Activated naive CD8-positive, alpha-beta T cell (primary cell): ENCODE data around the gene POLR3H.

ENCODE experiments used
- H3K27ac Mint-ChIP-seq: one replicate; pipeline ENCODE4 v1.8.0; 2021; ENCODE audit warnings: mixed read lengths
- H3K27me3 Mint-ChIP-seq: one replicate; pipeline ENCODE4 v1.8.0; 2021; ENCODE audit warnings: mixed read lengths
- H3K36me3 Mint-ChIP-seq: one replicate; pipeline ENCODE4 v1.8.0; 2021; ENCODE audit warnings: mixed read lengths
- H3K4me1 Mint-ChIP-seq: one replicate; pipeline ENCODE4 v1.8.0; 2021; ENCODE audit warnings: low read depth, mixed read lengths
- H3K4me3 Mint-ChIP-seq: one replicate; pipeline ENCODE4 v1.8.0; 2021; ENCODE audit warnings: mild to moderate bottlenecking, mixed read lengths
- H3K9me3 Mint-ChIP-seq: one replicate; pipeline ENCODE4 v1.8.0; 2021; ENCODE audit warnings: low read depth, mixed read lengths

POLR3H gene

DNA sequence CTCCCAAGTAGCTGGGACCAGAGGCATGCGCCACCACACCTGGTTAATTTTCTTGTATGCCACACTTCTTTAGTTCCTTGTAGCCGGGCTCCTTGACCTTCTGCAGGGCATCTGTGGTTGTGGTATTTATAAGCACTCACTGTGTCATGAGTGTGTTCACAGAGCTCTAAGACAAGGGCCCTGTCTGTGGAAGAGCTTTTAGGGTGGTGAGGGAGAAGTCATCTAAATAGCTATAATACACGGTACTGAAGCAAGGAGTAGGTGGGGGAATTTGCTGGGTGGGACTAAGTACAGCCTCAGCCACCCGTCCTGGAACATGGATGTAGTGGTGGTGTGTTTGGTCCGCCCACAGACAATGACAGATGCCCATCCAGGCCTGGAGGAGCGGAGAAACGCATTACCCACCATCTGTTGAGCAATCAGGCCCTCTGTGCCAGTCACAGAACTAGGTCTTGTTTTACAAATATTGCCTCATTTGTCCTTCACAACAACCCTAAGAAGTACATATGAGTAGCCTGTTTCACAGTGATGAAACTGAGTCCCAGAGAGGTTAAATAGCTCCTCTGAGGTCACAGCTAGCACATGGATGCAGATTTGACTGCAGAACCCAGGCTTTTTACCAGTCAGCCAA is 65.3 kb downstream of the POLR3H start:
- Mint-ChIP-seq H3K4me3 (no peak overlapping the region), H3K4me1 (peaks cover 26% of the 10 kb centered on the region), H3K36me3 (no peaks in the 10 kb centered on the region), H3K27ac (no peak overlapping the region), H3K27me3 (no peaks in the 10 kb centered on the region), H3K9me3 (no peaks in the 10 kb centered on the region)

DNA sequence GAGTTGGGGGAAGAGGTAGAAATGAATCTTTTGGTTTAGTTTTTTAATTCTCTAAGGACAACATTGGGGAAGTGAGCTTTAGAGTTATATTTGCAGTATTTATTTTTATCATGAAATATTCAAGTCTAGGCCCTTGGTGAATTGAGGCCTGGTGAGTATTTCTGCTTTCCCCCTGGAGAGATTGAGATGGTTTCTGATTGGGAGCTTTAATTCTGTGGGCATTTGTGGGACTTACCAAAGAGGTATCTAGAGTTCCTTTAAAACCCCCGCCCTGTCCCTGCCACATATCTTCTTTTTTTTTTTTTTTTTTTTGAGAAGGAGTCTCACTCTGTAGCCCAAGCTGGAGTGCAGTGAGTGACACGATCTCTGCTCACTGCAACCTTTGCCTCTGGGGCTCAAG is 65.8 kb downstream of the POLR3H start:
- no peaks in the 10 kb centered on the region for H3K9me3 Mint-ChIP-seq
- H3K4me3 Mint-ChIP-seq: no peak overlapping the region
- no peak overlapping the region for H3K27ac Mint-ChIP-seq
- H3K36me3 Mint-ChIP-seq: no peaks in the 10 kb centered on the region
- H3K27me3 Mint-ChIP-seq: no peaks in the 10 kb centered on the region
- H3K4me1 Mint-ChIP-seq: peaks cover 28% of the 10 kb centered on the region
